Stimulated activated CD8-positive, alpha-beta memory T cell treated with anti-CD3 and anti-CD28 coated beads, Interleukin-12 subunit alpha, Interleukin-12 subunit beta, amount 100 ng/mL, for 1 hour (primary cell): ENCODE results near the gene STMP1.
A peak's percentile ranks its signal among the peaks of the same experiment; 100 is the strongest.
"Not testable (repeated sequence)": the region's sequence is repeated elsewhere in the genome, so short reads cannot be mapped to it uniquely, and the experiment has no call there.

ENCODE experiments used
- DNase-seq: peaks from one replicate; pipeline ENCODE4 v3.0.0-alpha.2; 2020; ENCODE audit warnings: low read depth

Gene STMP1

DNA sequence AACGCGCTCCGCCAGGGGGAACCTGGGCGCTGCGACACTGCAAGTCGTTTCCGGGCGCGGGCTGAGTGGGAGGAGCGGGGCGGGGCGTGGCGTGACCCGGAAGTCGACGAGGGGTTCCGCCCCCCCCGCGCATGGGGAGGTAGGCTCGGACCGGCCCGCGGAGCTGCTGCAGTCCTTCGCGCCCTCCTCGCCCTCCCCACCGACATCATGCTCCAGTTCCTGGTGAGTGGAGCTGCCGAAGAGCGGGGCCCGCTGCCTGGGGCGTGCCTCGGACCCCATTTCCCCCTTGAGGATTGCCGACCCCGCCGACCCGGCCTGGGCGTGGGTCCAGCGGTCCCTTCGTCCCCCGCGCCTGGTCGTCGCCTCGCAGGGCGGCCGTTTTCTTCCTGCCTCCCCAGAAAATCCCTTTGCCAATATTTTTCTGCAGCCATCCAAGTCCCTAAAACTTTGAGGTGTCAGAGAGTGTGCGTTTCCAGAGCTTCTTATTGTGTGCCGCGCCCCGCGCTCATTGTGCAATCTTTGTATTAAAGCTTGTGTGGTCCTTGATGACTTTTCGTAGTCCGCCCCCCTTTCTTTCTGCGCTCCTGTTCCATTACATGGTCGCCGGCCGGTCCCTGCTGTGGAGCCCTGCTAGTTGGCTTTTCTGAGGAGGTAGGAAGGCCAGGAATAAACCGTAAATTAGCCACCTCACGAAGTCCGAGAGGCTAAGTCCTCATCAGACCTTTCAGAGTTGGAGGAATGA lies at the start of gene STMP1:
TSS of gene STMP1 (plus strand) at position 142 of the 742 bp plus-strand sequence.
- DNase-seq: peak; percentile 94

DNA sequence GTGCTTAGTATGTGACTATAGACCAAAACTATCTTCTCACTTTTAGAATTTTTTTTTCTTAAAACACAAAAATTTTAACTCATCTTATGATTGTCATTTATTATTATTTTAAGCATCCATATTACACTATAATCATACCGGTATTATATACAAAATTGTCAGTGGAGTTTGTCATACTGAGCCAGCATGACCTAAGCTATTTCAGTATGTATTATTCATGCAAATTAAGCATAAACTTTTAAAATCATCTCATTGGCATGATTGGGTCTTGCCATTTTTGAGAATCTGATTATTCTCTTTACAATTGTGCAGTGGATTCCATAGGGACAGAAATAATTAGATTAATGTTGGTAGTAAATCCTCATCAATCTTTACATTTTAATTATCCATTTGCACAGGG lies 46.2 kb upstream of the STMP1 start:
- no peak for DNase-seq

DNA sequence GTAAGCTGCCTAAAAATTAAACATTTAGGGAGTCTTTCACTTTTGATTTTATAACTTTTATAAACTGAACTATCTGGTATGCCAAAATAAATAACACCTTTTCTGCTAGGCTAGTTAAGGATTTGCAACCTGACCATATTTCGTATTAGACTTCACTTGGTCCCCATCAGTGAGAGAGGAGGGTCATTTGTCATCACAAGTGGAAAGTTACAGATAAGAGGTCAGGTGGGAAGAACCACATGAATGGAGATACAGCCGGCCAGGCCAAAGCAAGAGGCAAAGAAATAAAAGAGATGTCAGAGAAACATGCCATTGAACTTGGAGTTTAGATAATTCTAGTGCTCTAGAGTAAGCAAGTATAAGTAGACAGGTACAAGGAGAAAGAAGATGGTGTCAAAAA lies 44.5 kb upstream of the STMP1 start:
- no peak for DNase-seq

DNA sequence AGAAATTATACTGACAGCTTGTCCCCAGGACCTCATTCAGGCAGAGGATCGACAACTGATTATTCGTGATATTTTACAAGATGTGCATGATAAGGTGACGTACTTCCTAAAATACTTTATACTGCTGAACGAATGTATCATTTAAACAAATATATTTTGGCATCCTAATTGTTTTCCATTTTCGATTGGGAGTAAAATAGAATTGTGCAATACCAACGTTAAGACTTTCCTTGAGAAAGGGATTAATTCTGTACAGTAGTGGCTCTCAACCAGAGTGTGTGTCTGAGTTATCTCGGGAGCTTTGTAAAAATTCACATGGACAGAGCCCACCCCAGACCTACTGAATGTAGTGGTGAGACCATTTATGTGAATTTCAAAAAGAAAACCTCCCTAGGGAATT lies 43.8 kb upstream of the STMP1 start:
- no peak for DNase-seq

DNA sequence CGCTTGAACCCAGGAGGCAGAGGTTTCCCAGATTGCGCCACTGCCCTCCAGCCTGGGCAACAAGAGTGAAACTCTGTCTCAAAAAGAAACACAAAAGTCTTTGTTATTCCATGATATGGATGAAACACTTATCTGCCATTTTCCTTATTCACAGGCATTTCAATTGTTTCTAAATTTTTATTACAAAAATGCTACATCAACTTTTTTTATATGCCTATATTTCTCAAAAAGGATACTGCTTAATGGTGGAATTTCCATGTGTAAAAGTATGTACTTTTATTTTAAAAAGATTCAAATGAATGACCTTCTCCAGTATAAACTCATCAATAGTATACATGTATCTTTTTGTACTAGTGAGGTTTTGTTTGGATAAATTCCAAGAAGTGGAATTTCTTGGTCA lies 41.9 kb upstream of the STMP1 start:
- DNase-seq: no peak

DNA sequence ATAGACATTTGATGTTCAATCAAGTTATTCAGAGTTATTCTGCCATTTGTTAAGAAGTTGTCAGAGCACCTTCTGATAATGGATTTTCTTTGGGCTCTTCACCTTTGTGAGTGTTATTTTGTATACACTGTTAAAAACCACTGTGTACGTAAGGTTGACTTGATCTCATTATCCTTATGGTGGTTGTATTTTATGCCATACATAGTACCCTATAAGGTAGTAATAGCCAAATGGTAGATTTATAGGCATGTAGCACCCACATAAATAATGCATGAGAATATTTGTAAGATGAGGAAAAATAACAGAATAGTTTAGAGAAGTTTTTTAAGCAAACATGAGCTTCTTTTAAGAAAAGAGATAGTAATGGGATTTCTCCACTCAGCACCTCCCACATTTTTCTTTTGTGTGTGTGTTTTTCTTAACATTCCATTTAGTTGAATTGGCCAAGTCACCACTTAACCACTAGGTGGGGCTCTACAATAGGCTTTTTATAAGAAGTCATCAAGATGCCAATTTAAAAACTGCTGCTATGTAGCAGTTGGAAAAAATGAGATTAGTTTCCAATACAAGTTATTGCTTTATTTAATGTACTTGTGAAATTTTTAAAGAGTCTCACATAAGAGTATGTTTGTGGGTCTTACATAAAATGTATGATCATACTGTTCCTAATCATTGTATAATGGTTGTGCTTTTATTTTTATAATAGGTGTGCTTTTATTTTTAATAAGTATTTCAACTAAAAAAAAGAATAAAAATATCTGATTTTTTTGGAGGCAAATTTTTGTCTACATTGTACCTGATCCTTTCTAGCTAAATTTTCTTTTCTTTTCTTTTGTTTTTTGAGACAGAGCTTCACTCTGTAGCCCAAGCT lies 41.1 kb upstream of the STMP1 start:
- no peak for DNase-seq

DNA sequence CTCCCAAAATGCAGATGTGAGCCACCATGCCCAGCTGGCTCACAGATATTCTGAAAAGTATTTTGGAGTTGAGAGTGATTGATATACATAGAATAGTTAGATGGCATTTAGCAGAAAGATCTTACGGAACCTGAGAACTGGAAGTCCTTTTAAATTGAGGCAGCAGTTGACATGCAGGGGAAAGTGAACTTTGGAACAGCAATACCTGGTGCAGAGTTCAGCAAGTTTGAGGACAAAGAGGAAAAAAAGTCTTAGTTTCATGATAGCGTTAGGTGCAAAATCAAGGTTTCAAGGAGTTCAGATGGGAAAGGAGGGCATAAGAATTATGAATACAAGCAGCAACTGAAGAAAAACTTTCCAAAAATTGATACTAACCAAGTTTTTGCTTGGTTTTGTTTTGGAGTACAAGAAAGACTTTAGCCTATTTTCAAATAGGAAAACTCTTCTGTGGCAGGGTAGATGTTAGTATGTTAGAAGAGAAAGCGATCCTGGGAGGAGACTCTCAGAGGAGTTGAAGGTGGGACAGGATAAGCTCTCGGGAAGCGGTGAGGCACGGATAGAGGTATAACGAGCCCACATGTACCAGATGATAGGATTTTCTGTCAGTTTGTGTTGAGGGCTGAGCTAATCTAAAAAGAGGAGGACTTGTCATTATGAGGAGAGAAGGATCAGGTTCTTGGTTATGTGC lies 28.0 kb upstream of the STMP1 start:
- DNase-seq: no peak

DNA sequence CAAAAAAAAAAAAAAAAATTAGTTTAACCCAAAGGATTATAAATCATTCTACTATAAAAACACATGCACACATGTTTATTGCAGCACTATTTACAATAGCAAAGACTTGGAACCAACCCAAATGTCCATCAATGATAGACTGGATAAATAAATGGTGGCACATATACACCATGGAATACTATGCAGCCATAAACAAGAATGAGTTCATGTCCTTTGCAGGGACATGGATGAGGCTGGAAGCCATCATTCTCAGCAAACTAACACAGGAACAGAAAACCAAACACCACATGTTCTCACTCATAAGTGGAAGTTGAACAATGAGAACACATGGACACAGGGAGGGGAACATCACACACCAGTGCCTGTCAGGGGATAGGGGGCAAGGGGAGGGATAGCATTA lies 22.6 kb upstream of the STMP1 start:
- DNase-seq: not testable (repeated sequence)

DNA sequence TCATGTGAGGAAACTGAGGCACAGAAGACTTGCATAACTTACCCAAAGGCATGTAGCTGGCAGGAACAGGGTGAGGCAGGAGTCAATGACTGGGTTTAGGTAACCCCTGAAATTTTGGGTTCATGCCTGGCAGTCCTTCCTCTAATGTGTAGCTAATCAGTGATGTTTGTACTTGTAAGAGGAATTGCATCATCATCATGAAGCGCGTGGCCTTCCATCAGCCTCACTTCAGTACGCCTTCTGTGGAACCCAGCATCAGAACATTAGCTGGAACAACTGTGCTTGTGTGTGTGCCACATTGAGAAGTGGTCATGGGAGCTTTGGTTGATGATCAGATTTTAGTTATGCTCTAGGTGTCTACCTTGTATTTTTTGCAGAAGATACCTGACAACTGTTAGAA lies 18.2 kb upstream of the STMP1 start:
- no peak for DNase-seq

DNA sequence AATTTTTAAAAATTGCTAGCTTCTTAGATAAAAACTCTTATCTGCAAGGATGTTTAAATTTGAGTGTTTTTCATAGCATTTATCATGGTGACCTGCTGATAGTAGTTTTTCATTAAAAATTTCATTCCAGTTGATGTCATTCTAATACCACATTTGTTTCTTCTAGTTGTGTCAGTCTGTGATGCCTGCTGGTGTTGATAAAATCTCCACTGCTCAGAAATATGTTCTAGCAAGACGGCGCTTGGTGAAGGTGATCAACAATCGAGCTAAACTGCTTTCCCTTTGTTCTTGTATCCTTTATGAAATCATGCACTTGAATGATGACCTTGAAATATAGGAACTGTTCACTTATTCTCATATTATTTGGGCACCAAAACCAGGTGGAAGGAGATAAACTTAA lies 17.6 kb upstream of the STMP1 start:
- no peak for DNase-seq

DNA sequence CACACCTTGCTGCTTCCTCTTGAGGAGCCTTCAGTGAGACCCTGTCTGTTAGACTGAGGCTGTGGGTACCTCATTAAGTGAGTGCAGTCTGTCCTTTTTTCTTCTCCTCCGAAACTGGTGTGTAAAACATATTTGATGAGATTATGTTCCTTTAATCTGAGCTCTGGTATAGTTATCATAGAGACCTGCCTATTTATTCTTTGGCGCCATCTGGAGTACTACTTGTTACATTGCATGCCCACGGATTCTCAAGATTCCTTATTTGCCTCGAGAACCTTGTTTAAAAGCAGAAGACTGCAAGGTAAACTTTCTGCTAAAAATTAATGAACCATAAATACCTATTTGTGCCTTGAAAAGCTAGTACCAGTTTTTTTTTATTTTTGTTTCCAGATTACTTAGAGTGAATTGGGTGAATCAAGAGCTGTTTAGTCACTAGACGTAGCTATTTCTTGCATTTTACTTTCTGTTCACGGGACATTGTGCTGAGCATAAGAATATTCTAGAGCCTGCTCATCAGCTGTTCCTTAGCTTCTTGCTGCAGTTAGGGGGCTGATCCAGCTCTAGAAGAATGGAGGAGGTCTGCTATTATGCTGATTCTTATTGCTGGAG lies 16.9 kb upstream of the STMP1 start:
- no peak for DNase-seq

DNA sequence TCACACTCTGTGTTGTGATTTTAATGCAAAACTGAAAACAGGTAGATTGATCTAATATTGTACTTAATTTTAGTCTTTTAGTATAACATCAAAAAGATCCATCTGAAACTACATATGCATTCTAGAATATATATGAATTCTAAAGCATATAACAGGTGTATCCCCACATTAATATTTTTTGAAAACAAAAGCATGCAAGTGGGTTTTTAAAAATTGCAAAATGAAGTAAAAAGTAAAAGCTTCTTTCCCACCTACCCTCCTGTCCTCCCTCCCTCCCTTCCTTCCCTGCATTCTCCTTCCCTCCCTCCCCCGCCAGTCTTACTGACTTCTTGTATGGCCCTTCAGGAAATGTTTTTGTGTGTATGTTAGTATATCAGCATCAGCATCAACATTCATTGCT lies 14.6 kb upstream of the STMP1 start:
- DNase-seq: no peak

DNA sequence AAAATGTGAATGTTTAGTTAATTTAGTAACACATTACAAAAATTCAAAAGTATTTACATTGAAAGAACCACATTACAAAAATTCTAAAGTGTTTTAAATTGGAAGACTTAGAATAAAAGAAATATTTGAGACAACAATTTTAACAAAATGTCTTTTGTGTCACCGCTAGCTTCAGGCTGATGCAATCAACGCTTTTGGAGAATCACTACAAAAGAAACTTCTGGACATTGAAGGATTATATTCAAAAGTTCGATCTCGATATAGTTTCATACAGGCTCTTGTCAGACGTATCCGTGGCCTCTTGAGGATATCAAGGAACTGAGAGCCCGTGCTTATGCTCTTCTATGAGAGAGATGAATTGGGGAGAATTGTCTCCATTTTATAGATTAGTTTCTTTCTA lies 14.1 kb upstream of the STMP1 start:
- no peak for DNase-seq

DNA sequence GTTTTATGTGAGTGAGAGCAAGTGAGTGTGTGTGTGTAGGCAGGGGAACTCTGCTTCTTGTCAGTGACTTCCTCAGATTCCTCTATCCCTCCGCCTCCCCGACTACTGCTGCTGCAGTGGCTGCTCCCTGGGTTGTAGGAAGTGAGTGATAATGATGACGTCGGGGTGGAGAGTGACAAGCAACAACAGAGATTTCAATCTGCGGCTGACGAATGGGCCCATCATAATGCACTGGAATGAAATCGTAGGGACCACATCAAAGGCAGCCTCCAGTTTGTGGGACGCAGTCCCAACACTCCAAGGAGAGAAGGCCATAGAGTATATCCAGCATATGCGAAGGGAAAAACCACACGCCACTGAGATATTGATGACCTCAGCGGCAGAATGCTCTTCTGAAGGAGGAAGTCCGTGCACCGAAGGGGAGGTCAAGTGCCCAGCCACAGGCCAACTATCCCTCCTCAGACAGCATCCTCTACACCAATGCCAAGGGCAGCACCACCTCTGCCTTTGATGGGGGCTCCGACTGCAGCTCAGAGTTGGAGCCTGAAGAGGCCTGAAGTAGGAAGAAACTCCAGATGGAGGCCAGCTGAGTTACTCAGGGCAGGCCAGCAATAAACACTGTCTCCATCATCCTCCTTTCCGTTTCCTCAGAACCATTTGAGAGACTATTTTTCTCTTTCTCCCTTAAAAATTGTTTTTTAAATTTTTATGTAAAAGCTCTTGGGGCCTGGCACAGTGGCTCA lies 11.3 kb upstream of the STMP1 start:
- no peak for DNase-seq

DNA sequence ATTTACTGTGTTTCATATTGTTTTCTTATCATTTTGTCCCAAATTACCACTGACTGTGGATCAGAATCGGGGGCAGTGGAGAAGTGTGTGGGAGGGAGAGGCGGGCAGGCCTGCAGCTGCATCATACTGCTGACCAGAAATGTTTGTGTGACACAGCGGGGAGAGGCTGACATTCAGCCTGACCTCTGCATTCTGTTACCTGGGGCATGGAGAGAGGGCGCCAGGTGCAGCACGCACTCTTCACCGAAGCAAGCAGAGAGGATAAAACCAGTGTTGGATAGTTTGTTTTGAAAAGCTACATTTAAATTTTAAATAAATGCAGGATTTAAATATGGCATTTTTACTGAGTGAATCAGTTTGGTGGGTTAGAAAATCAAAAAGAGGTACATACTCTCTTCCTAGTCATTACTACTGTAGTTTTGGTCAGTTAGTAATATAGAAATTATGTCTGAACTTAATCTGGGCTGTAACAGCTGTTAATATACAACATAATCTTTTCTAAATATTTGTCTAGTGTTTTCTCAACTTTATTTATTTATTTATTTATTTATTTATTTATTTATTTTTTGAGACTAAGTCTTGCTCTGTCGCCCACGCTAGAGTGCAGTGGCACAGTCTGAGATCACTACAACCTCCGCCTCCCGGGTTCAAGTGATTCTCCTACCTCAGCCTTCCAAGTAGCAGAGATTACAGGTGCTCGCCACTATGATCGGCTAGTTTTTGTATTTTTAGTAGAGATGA lies 8.8 kb upstream of the STMP1 start:
- DNase-seq: no peak

DNA sequence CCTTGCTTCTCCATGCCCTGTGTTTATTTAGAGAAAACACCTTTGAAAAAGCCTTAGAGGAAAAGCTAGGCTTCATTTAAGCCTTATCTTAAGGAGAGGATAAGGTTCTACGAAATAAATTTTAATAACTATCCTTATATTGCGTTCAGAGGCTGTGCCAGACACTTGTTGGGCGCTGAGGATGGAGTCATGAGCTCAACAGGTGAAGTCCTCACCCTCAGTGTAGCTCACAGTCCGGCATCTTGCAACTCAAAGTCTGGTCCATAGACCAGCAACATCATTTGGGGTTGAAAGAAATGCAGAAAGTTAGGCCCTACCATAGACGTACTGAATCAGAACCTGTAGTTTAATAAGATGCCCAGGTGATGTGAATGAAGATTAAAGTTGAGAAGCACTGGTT lies 3.8 kb upstream of the STMP1 start:
- no peak for DNase-seq

DNA sequence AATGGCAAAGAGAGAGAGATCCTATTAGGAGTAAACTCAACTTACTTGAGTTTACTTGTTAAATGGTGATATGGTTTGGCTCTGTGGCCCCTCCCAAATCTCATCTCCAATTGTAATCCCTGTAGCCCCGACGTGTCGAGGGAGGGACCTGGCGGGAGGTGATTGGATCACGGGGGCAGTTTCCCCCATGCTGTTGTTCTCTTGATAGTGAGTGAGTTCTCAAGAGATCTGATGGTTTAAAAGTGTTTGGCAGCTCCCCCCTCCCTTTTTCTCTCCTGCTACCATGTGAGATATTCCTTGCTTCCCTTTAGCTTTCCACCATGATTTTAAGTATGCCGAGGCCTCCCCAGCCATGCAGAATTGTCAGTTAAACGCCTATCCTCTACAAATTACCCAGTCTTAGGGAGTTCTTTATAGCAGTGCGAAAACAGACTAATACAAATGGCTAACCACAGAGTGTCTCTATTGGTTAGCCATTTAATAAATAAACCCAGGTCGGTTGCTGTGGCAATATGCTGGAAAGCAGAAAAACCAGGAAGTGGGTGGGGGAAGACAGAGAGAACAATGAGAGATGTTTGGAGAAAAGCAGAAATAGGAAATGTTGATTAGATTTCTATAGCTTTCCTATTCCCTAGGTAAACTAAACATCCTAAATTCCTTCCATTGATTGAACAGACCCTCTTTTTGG lies 3.0 kb upstream of the STMP1 start:
- DNase-seq: no peak

DNA sequence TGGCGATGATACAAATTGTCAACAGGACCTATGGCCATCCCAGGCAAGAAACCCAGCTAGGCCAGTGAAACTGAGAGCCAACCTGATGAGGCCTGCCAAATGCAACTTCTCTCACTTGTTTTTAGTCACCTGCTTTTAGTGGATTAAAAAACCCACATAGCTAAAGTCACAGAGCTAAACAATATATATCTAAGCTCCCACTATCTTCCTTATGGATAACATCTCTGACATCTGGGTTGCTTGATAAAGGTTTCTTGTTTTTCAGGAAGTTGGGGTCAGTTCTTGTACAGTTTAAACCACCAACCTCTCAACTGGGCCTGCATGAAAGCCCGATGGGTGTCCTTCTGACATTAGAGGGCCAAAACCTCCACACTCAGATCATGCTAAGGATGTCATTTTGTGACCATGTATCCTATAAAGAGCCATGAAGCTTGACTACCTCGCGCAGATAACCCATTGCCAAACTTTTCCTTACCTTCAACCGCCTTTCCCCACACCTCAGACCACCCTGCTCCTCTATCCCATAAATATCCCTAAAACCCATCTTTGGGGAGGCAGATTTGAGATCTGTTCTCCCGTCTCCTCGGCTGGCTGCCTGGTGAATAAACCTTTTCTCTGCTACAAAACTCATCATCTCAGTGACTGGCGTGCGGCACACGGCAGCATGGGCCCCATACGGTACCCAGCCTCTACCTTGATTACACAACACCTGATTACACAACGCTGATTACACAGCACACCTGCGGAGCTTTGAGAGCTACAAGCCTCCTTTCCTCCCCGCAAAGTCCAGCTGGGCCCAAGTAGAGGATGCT lies 797 bp upstream of the STMP1 start:
- DNase-seq: no peak

DNA sequence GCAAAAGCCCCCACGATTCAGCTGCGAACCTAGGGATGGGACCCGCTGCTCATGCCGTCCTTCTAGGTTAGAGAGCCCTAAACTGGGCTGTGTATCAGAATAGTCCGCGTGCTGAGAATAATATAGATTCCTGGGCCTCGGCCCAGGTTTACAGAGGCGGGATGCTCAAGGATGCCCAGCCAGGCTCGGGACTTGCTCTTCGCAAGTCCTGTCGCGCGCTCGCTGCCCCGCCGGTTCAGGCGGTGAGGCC lies 266 bp upstream of the STMP1 start:
- DNase-seq: no peak

DNA sequence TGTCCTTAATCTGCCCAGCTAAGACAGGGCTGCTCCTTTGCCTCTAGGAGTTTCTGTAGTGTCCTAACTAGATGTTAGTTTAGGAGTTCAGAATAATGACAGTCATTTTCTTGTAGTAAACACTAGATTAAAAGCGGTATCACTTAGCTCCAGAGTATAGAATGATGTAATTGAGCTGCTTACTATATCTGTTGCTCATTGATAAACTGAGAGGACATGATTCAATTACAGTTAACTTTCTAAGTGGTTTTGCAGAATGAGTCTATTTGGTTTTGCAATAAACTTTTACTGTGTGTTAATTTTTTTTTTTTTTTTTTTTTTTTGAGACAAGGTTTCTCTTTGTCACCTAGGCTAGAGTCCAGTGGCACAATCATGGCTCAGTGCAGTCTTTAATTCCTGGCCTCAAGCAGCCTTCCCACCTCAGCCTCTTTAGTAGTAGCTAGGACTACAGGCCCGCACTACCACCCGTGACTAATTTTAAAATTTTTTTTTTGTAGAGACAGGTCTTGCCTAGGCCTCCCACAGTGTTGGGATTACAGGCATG lies 1.8 kb downstream of the STMP1 start:
- no peak for DNase-seq
